8988T (cell line): ENCODE measurements around the gene PDE4B.
"Not testable (repeated sequence)": the region's sequence is repeated elsewhere in the genome, so short reads cannot be mapped to it uniquely, and the experiment has no call there.

ENCODE experiments used
- DNase-seq: peaks from one replicate; pipeline ENCODE4 v3.0.0; 2011

Gene PDE4B

DNA sequence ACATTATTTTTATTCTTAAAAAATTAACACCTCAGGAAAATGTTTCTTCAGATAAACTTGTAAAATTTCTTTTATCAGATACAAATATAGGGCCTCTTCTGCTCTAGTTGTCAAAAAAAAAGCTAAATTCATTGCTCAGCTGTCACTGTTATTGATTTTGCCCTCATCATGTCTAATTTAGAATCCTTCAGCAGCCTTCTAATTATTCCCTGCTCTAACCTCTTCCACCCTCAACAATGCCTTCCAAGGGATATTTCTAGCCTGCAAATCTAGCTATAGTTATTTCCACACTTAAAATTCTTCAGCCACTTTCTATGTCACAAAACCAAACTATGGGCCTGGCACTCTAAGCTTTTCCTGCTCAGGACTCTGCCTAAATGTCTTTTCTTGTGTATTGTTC lies 25.2 kb downstream of the PDE4B start:
- no peak for DNase-seq

DNA sequence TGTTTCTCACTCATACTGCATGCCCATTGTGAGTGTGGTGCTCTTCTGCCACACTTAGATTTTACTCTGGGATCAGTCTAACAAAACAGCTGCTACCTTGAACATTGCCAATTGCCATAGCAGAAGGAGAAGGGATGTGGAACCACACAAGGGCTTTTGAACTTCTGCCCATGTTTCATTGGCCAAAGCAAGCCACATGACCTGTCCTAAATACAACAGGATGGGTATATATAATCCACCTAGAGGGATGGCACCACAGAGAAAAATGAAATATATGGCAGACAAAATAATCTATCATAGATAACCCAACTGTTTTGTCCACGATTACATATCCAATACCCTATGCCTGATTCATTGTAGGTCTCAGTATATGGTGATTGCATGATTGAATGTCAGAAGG lies 26.3 kb downstream of the PDE4B start:
- no peak for DNase-seq

DNA sequence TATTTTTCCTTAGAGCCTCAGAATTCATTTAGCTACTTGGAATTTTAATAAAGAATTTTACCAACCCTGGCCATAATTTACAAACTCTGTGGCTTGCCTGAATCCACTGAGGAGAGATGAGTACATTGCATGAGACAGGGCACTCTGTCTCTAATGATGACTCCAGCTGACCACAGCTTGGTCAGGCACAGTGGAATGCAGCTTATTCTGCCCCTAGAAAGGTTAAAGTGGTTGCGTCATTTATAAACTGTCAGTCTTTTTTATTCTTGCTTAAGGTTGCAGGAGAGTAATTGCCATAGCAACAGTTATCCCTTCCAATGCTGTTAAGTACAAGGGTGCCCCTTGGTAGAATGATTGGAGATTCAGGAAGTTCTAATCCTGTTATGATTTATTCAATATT lies 28.3 kb downstream of the PDE4B start:
- no peak for DNase-seq

DNA sequence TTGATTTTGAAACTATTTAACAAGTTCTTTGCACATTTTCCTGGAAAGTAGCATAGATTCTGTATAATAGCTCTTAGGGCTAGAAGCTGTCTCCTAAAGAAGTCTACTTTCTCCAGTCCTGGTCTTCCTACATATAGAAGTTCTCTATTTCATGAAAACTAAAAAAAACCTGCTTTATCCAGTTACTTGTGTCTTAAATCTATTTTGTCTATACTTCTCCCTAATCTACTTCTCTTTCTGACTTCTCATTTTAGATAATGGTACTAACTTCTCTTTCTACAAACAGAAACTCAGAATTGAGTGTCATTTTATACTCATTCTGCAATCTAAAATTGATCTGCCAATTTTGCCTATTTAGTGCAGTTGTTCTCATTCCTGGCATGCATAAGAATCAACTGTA lies 28.7 kb downstream of the PDE4B start:
- DNase-seq: no peak

DNA sequence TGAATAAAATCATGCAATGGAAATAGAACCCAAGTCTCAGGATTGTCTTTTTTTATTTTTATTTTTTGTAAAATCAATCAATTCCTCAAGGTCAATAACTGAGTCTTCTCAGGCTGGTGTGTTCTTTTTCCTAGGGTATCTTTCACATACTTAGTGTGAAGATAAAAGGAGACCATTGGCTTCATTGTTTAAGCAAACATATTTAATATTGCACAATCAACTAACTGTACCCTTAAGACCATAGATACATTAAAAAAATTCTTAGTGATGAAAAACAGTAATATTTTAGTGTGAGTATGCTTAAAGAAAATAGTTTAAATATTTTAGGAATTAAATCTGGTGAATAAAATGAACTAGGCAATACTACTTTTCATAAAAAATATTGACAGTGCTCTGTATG lies 31.4 kb downstream of the PDE4B start:
- DNase-seq: no peak

DNA sequence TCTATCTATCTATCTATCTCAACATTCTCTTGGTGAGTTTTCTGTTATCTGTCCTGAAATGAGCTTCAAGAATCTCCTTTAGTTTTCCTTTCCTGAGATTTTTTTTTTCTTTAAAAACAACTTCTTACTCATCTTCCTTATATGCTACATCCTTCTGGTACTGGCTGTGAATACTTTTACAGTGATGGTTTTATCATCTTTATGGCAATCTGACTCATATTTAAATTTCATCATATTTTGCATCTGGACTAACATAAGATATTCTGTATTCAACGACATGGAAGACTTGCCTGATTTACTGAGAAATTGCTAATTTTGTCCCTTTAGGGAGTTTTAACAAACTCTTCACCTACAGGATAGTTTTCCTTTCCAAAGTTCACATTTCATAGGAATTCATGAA lies 33.0 kb downstream of the PDE4B start:
- no peak for DNase-seq

DNA sequence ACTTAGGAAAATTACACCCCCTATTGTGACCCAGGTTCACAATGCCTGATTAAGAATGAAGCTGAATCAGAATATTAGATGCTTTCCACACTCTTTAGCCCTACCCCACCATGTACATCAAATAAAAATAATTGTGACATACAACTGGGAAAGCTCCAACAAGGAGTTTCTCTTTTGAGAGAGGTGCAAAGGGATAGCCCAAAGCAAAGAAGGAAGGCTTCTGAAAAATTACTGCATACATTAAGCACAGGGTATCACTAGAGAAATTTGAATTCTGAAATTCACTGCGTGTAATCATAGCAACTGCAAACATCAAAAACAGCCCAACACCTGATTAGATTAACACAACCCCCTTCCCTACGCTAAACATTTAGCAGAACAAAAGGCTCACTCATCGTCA lies 34.1 kb downstream of the PDE4B start:
- DNase-seq: no peak

DNA sequence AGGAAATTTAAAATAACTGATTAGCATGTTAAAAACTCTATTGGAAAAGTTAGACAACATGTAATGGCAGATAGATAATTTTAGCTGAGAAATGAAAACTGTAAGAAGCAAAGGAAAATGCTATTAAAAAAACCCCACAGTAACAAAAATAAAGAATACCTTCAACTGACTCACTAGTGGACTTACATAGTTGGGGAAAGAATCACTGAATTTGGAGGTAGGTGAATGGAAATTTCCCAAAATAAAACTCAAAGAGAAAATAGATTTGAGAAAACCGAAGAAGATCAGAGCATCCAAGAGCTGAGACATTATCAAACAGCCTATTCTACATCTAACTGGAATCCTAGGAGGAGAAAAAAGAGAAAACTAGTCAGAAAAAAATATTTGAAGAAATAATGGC lies 34.7 kb downstream of the PDE4B start:
- no peak for DNase-seq

DNA sequence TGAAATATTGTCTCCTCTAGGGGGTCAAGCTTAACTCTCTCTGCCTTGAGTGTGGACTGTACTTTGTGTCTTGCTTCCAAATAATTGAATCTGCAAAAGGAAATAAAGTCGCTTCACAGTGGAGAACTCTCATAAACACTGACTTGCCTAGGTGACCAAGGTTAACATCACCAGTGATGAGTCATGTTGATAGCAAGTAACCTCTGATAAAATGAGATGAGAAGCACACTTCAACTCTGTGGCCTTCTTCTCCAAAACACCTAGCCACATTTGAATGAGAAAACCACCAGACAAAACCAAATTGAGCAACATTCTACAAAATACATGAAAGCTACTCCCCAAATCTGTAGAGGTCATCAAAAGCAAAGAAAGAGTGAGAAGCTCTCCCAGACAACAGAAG lies 37.6 kb downstream of the PDE4B start:
- no peak for DNase-seq

DNA sequence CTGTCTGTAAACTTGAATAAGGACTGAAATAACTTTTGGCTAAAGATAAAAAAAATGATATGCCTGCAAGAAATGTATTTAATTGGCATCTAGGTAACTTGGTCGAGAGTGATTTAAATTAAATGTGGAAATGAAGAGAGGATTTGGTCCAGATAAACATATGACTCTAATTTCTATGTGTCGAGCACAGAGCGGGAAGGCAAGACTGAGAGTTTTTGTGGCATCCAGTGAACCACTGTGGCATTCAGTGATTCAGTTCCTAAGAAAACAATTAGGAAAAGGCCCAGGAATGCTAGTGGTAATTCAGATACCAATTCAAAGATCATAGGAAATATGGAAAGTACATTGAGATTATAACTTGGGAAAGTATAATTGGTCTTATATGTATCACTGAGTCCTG lies 39.6 kb downstream of the PDE4B start:
- DNase-seq: no peak

DNA sequence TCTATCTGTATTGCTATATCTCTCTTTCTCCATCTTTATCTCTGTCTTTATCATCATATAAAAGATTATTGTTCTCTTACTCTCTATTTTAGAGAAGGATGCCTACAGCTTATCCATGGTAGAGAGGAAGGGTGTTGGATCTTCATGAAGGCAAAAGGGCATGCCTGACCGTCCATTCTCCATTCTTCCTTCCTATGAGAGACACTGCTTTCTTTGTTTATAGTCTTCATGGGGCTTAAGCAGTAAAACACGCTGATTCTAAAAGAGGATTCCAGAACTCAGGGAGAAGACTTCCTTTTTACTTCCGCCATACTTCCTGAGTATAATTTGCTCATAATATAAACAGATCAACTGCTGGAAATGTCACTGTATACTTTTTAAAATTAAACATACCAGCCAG lies 44.0 kb downstream of the PDE4B start:
- DNase-seq: no peak

DNA sequence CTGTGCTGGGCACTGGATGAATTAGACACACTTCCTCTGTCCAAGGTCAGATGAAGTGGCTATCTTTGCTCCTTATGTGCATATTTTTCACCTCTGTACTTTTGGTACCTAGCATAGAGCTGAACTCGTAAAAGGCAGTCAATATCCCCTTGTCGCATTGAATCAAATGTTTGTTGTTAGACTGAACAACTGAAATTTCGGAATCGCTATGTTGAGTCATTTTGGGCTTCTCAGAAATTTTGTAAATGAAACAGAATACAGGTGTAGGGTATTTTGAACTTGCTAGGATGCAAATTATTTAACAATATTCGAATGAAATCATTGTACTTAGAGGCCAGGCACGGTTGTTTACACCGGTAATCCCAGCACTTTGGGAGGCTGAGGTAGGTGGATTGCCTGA lies 48.0 kb downstream of the PDE4B start:
- no peak for DNase-seq

DNA sequence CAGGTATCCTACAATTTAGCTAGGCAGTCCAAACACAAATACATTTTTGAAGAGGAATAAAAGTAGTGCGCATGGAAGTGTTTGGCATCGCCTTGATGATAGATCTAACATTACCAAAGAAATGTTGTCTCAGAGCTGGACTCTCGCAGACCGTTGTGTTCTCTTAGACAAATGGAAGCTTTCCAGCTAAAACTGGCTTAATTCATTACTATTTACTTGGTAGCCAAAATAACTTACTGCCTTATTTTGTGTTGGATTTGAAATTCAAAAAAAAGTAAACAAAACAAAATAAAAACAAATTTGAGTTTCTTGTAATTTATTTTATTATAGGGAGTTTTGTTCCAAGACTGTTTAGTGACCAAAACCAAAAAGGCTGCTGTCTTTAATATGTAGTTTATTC lies 51.6 kb downstream of the PDE4B start:
- no peak for DNase-seq

DNA sequence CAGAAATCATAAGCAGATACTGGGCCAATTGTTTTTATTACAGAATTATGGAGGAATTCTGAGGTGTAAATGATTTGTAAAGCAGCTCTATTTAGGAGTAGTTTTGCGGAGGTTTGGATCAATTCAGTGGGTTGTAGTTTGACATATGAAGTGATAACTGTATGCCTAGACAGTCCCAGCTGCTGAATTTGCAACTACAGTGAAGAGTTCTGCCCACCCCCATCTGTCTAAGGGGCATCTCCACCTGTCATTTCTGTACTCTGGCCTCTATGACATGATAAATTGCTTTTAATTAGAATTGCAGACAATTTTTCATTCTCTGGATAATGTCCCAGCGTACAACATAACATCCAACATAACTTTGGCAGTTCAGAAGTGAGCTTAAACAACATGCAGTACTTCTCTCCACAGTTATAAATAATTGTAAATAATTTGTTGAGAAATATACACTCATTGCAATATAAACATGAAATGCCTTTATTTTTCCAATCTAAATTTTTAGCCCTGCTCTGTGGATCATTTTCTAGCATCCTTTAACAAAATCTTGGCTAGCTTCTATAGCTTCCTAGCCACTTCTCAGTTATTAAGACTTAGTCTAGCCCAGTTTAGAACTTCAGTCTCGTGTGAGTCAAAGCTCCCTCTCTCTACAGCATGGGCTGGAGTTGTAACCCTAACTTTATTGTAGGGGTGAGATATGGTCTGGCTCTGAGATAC lies 52.3 kb downstream of the PDE4B start:
- no peak for DNase-seq

DNA sequence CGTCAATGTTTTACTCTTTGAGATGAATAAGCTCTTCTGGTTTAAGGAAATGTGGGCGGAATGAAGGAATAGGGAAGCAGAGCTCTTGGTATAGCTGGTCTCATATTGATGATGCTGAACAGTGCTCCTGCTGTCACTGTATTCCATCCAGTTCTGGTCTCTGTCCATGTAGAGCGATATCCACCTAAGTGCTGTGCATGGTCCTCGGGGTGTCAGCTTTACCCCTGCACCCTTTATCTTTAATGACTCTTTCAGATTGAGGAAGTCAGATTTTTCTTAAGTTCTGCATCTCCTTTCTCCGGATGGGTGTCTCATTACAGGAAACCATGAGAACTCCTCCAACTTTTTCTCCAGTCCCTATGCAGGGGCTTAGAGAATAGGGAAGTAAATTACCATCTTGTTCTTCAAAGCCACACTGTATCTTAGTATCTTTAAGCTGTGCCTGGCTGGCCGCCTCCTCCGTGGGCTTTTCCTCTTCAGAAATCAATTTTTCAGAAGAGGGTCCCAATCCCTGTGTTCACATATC lies 52.9 kb downstream of the PDE4B start:
- no peak for DNase-seq

DNA sequence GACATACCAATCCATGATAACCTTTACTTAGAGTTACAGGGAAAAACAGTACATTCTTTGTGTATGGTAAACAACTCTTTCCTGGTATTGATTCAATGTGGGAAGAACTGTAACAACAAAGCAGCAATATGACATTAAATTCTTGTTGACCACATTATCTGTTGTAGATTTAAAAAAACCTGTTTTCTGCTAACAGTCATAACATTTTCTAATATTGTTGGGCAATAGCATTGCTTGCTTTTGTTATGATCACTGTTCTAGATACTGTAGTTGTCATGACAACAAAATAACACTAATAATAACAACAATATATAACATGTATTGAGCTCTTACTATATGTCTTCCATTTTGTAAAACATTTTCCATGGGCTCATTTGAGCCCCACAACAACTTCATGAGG lies 54.2 kb downstream of the PDE4B start:
- no peak for DNase-seq

DNA sequence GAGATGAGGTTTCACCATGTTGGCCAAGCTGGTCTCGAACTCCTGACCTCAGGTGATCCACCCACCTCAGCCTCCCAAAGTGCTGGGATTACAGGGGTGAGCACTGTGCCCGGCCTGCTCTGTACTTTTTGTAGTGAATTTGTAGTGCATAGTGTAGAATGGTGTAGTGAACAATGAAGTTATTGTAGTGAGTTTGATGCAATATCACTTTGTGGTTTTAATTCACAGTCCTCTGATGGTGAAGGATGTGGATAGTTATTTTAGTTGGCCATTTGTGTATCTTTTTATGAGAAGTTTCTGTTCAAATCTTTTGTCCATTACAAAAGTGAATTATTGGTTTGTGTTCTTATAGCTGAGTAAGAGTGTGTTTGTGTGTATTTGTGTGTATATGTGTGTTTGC lies 57.6 kb downstream of the PDE4B start:
- DNase-seq: no peak

DNA sequence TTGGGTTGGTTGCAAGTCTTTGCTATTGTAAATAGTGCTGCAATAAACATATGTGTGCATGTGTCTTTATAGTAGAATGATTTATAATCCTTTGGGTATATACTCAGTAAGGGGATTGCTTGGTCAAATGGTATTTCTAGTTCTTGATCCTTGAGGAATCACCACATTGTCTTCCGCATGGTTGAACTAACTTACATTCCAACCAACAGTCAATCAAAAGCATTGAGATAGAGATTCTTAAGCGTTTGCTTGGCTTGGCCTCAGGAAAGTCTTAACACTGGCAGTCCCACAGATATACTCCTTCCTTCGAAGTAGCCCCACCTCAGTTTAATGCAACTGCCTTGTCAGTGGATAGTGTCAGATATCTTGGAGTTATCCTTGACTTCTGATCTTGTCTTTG lies 63.9 kb downstream of the PDE4B start:
- DNase-seq: not testable (repeated sequence)

DNA sequence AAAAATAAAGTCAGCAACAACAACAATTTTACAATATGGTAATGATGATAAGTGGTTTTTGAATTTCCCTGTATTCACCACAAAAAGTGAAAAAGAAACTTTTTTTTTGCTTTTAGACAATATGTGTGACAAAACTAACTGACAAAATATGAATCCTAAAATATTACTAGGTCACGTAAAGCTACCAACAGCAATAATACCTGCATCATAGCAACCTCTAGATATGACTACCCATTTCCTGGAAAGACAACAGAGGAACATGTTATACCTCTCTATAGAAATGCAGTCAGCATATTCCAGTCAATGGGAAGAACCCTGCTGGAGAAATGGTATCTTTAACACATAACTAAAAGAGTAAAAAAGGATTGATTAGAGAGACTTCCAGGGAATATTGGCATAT lies 73.7 kb downstream of the PDE4B start:
- no peak for DNase-seq

DNA sequence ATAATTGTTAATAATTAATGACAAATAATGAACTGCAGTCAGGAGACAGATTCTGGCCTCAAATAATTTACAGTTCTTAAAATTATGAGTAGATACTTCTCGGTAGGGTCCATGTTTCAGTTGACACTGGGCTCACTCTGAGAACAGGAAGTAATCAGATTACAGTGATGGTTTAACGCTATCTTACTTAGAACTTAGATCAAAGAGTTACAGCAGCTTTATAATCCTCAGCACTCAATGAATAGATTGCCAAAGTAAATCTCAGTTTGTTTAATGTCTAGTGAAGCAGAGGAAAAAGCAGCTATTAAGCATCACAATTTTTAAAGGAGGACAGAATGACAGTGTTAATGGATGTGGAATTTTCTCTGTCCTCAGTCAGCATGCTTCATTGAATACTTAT lies 79.6 kb downstream of the PDE4B start:
- DNase-seq: no peak

DNA sequence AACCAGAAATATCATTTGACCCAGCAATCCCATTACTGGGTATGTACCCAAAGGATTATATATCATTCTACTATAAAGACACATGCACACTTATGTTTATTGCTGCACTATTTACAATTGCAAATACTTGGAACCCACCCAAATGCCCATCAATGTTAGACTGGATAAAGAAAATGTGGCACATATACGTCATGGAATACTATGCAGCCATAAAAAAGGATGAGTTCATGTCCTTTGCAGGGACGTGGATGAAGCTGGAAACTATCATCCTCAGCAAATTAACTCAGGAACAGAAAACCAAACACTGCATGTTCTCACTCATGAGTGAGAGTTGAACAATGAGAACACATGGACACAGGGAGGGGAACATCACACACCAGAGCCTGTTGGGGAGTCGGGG lies 85.6 kb downstream of the PDE4B start:
- not testable (repeated sequence) for DNase-seq

DNA sequence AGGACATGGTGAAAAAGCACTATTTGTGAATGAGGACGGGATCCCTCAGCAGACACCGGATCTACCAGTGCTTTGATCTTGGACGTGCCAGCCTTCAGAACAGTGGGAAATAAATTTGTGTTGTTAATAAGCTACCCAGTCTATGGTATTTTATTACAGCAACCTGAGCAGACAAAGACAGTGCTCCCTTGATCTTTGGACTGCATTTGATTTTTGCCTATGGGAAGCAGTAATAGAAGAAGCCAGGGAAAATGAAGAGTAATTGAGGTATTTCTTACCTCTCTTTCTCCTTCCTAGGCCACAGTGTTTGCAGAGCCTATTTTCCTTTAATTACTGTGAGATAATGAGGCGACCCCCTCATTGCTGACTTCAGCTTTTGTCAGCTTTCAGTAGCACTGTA lies 87.9 kb downstream of the PDE4B start:
- no peak for DNase-seq

DNA sequence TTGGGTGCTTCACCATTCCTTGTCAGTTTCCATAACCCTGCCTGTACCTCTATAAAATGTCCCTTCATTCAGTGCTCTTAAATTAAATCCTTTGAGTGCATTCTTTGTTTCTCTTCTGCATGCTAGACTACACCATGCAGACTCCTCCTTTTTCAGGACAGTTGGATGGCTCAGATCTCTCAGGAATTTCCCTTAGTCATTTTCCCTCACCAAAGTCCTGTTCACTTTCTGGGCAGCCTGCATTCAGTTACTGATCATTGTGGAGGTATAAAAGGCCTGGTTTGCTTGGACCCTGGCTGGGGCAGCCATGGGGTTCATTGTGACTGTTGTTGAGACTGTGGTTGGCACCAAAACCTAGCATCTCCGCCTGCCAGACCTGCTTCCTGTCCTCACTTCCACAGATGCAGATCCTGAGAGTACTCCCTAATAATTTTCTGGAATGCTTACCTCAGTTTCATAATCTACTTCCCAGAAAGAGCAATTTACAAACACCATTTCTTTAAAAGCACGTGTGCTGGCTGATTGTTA lies 88.4 kb downstream of the PDE4B start:
- DNase-seq: no peak

DNA sequence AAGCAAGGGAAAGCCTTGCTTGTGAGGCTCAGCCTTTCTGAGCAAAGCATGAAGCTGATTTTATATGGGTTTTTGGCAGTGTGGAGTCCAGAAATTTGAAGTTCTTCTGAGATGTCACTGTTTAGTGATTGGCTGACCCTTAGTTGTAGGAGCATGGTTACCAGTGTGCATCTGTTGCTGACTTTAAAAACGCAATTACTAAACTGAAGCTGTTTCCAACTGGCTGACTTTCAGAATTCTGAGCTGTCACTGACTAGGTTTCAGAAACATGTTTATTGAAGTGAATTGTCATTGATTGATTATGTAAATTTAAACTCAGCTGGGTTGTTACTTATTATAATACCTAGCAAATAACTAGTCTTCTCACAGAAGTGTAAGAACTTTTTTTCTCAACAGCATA lies 89.4 kb downstream of the PDE4B start:
- no peak for DNase-seq

DNA sequence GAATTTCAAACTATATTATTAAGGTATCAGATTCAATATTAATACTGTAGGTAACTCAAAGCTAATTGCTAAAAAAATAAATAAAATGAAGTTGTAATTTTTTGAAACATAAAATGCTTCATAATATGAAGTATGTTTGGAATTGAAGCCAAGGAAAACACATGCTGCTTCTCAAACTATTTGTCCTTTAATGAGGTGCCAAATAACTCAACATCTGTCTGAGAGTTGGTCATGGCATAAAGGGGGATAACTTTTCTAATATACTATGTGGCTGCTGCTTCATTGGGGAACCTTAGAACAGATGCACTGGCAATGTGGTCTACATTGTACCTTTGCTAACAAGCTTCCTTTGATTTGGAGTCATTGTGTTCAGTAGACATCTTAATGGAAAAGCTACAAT lies 96.7 kb downstream of the PDE4B start:
- DNase-seq: no peak
